ENCODE results near the gene SULT1C4.

SULT1C4 gene

GRCh38 chr2:108370080-108370479 lies 7.7 kb upstream of the SULT1C4 start:
- no peak for TF ChIP-seq FOXP2 (optimal IDR thresholded peaks at IDR 0.05; ENCODE audit: borderline replicate concordance, extremely low read depth, extremely low read length, insufficient read depth)
- no peak for TF ChIP-seq TAF1 (IDR thresholded peaks at IDR 0.05; ENCODE audit: borderline replicate concordance, insufficient read depth, low read length)
- no peak for TF ChIP-seq REST (IDR thresholded peaks at IDR 0.05; ENCODE audit: insufficient read depth in 1 of 2, low read depth in 2 of 2, low read length in 2 of 2)
- TF ChIP-seq POLR2AphosphoS5 (IDR thresholded peaks at IDR 0.05; ENCODE audit: low read depth, low read length) = no peak
- TF ChIP-seq SIN3A (IDR thresholded peaks at IDR 0.05; ENCODE audit: borderline replicate concordance, insufficient read depth, low read length) = no peak

- TF ChIP-seq SIN3A (IDR thresholded peaks at IDR 0.05; ENCODE audit: borderline replicate concordance, insufficient read depth, low read length) = no peak
- no peak for TF ChIP-seq TAF1 (IDR thresholded peaks at IDR 0.05; ENCODE audit: borderline replicate concordance, insufficient read depth, low read length)
- TF ChIP-seq FOXP2 (optimal IDR thresholded peaks at IDR 0.05; ENCODE audit: borderline replicate concordance, extremely low read depth, extremely low read length, insufficient read depth) = no peak
These were observed 980 bp upstream of the SULT1C4 start for GRCh38 chr2:108376774-108377173.

- no peak for TF ChIP-seq SIN3A (IDR thresholded peaks at IDR 0.05; ENCODE audit: borderline replicate concordance, insufficient read depth, low read length)
- TF ChIP-seq POLR2AphosphoS5 (IDR thresholded peaks at IDR 0.05; ENCODE audit: low read depth, low read length) = no peak
- no peak for TF ChIP-seq FOXP2 (optimal IDR thresholded peaks at IDR 0.05; ENCODE audit: borderline replicate concordance, extremely low read depth, extremely low read length, insufficient read depth)
- no peak for TF ChIP-seq TAF1 (IDR thresholded peaks at IDR 0.05; ENCODE audit: borderline replicate concordance, insufficient read depth, low read length)
- TF ChIP-seq REST (IDR thresholded peaks at IDR 0.05; ENCODE audit: insufficient read depth in 1 of 2, low read depth in 2 of 2, low read length in 2 of 2) = no peak
These were observed 353 bp upstream of the SULT1C4 start for GRCh38 chr2:108377401-108377800.

GRCh38 chr2:108378851-108379250 lies 1.1 kb downstream of the SULT1C4 start:
- no peak for TF ChIP-seq REST (IDR thresholded peaks at IDR 0.05; ENCODE audit: insufficient read depth in 1 of 2, low read depth in 2 of 2, low read length in 2 of 2)
- TF ChIP-seq SIN3A (IDR thresholded peaks at IDR 0.05; ENCODE audit: borderline replicate concordance, insufficient read depth, low read length) = no peak
- TF ChIP-seq POLR2AphosphoS5 (IDR thresholded peaks at IDR 0.05; ENCODE audit: low read depth, low read length) = no peak
- no peak for TF ChIP-seq TAF1 (IDR thresholded peaks at IDR 0.05; ENCODE audit: borderline replicate concordance, insufficient read depth, low read length)
- no peak for TF ChIP-seq FOXP2 (optimal IDR thresholded peaks at IDR 0.05; ENCODE audit: borderline replicate concordance, extremely low read depth, extremely low read length, insufficient read depth)

GRCh38 chr2:108382196-108382595 lies 4.4 kb downstream of the SULT1C4 start:
- TF ChIP-seq POLR2AphosphoS5 (IDR thresholded peaks at IDR 0.05; ENCODE audit: low read depth, low read length) = no peak
- no peak for TF ChIP-seq FOXP2 (optimal IDR thresholded peaks at IDR 0.05; ENCODE audit: borderline replicate concordance, extremely low read depth, extremely low read length, insufficient read depth)

GRCh38 chr2:108383146-108383830 lies 5.5 kb downstream of the SULT1C4 start:
- no peak for TF ChIP-seq TAF1 (IDR thresholded peaks at IDR 0.05; ENCODE audit: borderline replicate concordance, insufficient read depth, low read length)
- TF ChIP-seq REST (IDR thresholded peaks at IDR 0.05; ENCODE audit: insufficient read depth in 1 of 2, low read depth in 2 of 2, low read length in 2 of 2) = no peak
- TF ChIP-seq POLR2AphosphoS5 (IDR thresholded peaks at IDR 0.05; ENCODE audit: low read depth, low read length) = no peak
- TF ChIP-seq FOXP2 (optimal IDR thresholded peaks at IDR 0.05; ENCODE audit: borderline replicate concordance, extremely low read depth, extremely low read length, insufficient read depth) = no peak
- no peak for TF ChIP-seq SIN3A (IDR thresholded peaks at IDR 0.05; ENCODE audit: borderline replicate concordance, insufficient read depth, low read length)

All from PFSK-1 (cell line).